SK-N-SH treated with all-trans-retinoic acid at 6 μM for 48 hours (cell line): ENCODE data around the gene KCNC4.

Source experiments
- ATAC-seq: fragments of 200-7000 bp; cut with Tn5 transposase; 3 replicates; pipeline ENCODE4 v1.9.1; 2020; ENCODE audit warnings: mild to moderate bottlenecking, moderate library complexity
- ARNTL ChIP-seq: fragments of 450-650 bp; formaldehyde crosslinking; IDR thresholded peaks from 2 replicates; pipeline ENCODE4 v1.5.0; 2020; ENCODE audit warnings: low read depth, mild to moderate bottlenecking, moderate library complexity, borderline replicate concordance
- BACH2 ChIP-seq: fragments of 250-450 bp; sonication (Bioruptor Pico); IDR thresholded peaks from 2 replicates; pipeline ENCODE4 v1.9.0; 2021; ENCODE audit warnings: mild to moderate bottlenecking, borderline replicate concordance
- CREB5 ChIP-seq: fragments of 250-450 bp; sonication (Bioruptor Pico); IDR thresholded peaks from 2 replicates; pipeline ENCODE4 v1.5.1; 2020; ENCODE audit warnings: low read depth, mild to moderate bottlenecking, moderate library complexity
- CSDC2 ChIP-seq: fragments of 250-450 bp; sonication (Bioruptor Pico); IDR thresholded peaks from 2 replicates; pipeline ENCODE4 v1.5.0; 2020; ENCODE audit warnings: mild to moderate bottlenecking, moderate library complexity
- CSRNP3 ChIP-seq: fragments of 250-450 bp; sonication (Bioruptor Pico); IDR thresholded peaks from 2 replicates; pipeline ENCODE4 v1.5.1; 2021; ENCODE audit warnings: mild to moderate bottlenecking, moderate library complexity
- ESRRG ChIP-seq: fragments of 250-450 bp; sonication (Bioruptor Pico); IDR thresholded peaks from 2 replicates; pipeline ENCODE4 v1.6.1; 2021; ENCODE audit warnings: mild to moderate bottlenecking
- GLIS3 ChIP-seq: fragments of 250-450 bp; sonication (Bioruptor Pico); IDR thresholded peaks from 2 replicates; pipeline ENCODE4 v1.5.0; 2020; ENCODE audit warnings: mild to moderate bottlenecking, moderate library complexity
- ISL1 ChIP-seq: fragments of 250-450 bp; sonication (Bioruptor Pico); IDR thresholded peaks from 2 replicates; pipeline ENCODE4 v2.1.2; 2022; ENCODE audit warnings: mild to moderate bottlenecking, moderate library complexity
- OSR1 ChIP-seq: fragments of 250-450 bp; sonication (Bioruptor Pico); IDR thresholded peaks from 2 replicates; pipeline ENCODE4 v1.8.0; 2022; ENCODE audit warnings: moderate library complexity, mild to moderate bottlenecking, inconsistent platforms
- PATZ1 ChIP-seq: fragments of 250-450 bp; sonication (Bioruptor Pico); IDR thresholded peaks from 2 replicates; pipeline ENCODE4 v1.8.0; 2020; ENCODE audit warnings: mild to moderate bottlenecking, moderate library complexity, borderline replicate concordance
- PPARA ChIP-seq: fragments of 250-450 bp; sonication (Bioruptor Pico); IDR thresholded peaks from 2 replicates; pipeline ENCODE4 v1.5.0; 2020; ENCODE audit warnings: mild to moderate bottlenecking, borderline replicate concordance
- RARB ChIP-seq: fragments of 250-450 bp; sonication (Bioruptor Pico); IDR thresholded peaks from 2 replicates; pipeline ENCODE4 v1.8.0; 2021; ENCODE audit warnings: mild to moderate bottlenecking, moderate library complexity
- SNAI2 ChIP-seq: fragments of 250-450 bp; sonication (Bioruptor Pico); IDR thresholded peaks from 2 replicates; pipeline ENCODE4 v1.5.0; 2020; ENCODE audit warnings: mild to moderate bottlenecking, moderate library complexity
- TCF4 ChIP-seq: fragments of 250-450 bp; sonication (Bioruptor Pico); IDR thresholded peaks from 2 replicates; pipeline ENCODE4 v1.8.0; 2021; ENCODE audit warnings: mild to moderate bottlenecking, moderate library complexity, borderline replicate concordance
- TOX ChIP-seq: fragments of 250-450 bp; sonication (Bioruptor Pico); IDR thresholded peaks from 2 replicates; pipeline ENCODE4 v1.8.0; 2021; ENCODE audit warnings: mild to moderate bottlenecking, moderate library complexity, borderline replicate concordance
- TSHZ2 ChIP-seq: fragments of 250-450 bp; sonication (Bioruptor Pico); IDR thresholded peaks from 2 replicates; pipeline ENCODE4 v1.5.0; 2020; ENCODE audit warnings: mild to moderate bottlenecking, moderate library complexity
- ZC3H10 ChIP-seq: fragments of 250-450 bp; sonication (Bioruptor Pico); IDR thresholded peaks from 2 replicates; pipeline ENCODE4 v1.5.1; 2021; ENCODE audit warnings: mild to moderate bottlenecking, moderate library complexity
- ZFP3 ChIP-seq: fragments of 250-450 bp; sonication (Bioruptor Pico); IDR thresholded peaks from 2 replicates; pipeline ENCODE4 v1.5.0; 2020; ENCODE audit warnings: mild to moderate bottlenecking, moderate library complexity
- ZFP30 ChIP-seq: fragments of 450-650 bp; formaldehyde crosslinking; IDR thresholded peaks from 2 replicates; pipeline ENCODE4 v1.5.0; 2022; ENCODE audit warnings: mild to moderate bottlenecking, moderate library complexity
- ZNF565 ChIP-seq: fragments of 450-650 bp; formaldehyde crosslinking; conservative IDR thresholded peaks from 2 replicates; pipeline ENCODE4 v1.5.0; 2020; ENCODE audit warnings: low read depth, mild to moderate bottlenecking, moderate library complexity
- ZNF70 ChIP-seq: fragments of 450-650 bp; formaldehyde crosslinking; IDR thresholded peaks from 2 replicates; pipeline ENCODE4 v1.5.0; 2020; ENCODE audit warnings: mild to moderate bottlenecking, moderate library complexity
- ZNF8 ChIP-seq: fragments of 450-650 bp; formaldehyde crosslinking; IDR thresholded peaks from 2 replicates; pipeline ENCODE4 v1.5.0; 2020; ENCODE audit warnings: mild to moderate bottlenecking, moderate library complexity

The KCNC4 gene

GRCh38 chr1:110186558-110186957 lies 23.6 kb upstream of the KCNC4 start:
- TF ChIP-seq ZNF565 (CRISPR knock-in tag) (no peak), CREB5 (CRISPR knock-in tag) (no peak), TSHZ2 (CRISPR knock-in tag) (no peak), ARNTL (CRISPR knock-in tag) (no peak), ZFP3 (CRISPR knock-in tag) (no peak), GLIS3 (CRISPR knock-in tag) (no peak), PPARA (no peak), TCF4 (no peak), ZNF8 (CRISPR knock-in tag) (no peak)
- TF ChIP-seq, all 23 proteins: peak for 0
- no peak for ATAC-seq

GRCh38 chr1:110187139-110187890 lies 22.8 kb upstream of the KCNC4 start:
- TF ChIP-seq GLIS3 (CRISPR knock-in tag), result no peak
- no peak for TF ChIP-seq ZFP30 (CRISPR knock-in tag)
- TF ChIP-seq ZNF70 (CRISPR knock-in tag), result no peak
- TF ChIP-seq ESRRG (CRISPR knock-in tag), result no peak
- no peak for TF ChIP-seq ZNF8 (CRISPR knock-in tag)
- no peak for TF ChIP-seq SNAI2 (CRISPR knock-in tag)
- TF ChIP-seq CSDC2 (CRISPR knock-in tag), result no peak
- no peak for TF ChIP-seq RARB (CRISPR knock-in tag)
- no peak for TF ChIP-seq TOX (CRISPR knock-in tag)
- TF ChIP-seq TSHZ2 (CRISPR knock-in tag), result no peak
- no peak for TF ChIP-seq ZFP3 (CRISPR knock-in tag)
- TF ChIP-seq TCF4, result no peak
- no peak for TF ChIP-seq ISL1 (CRISPR knock-in tag)
- TF ChIP-seq ZC3H10, result no peak
- TF ChIP-seq ZNF565 (CRISPR knock-in tag), result no peak
- TF ChIP-seq BACH2 (CRISPR knock-in tag), result no peak
- TF ChIP-seq CSRNP3 (CRISPR knock-in tag), result no peak
- no peak for TF ChIP-seq OSR1 (CRISPR knock-in tag)

GRCh38 chr1:110188035-110188618 lies 22.0 kb upstream of the KCNC4 start:
- ATAC-seq, result peak; percentile 41
- no peak for TF ChIP-seq ZNF565 (CRISPR knock-in tag)
- no peak for TF ChIP-seq SNAI2 (CRISPR knock-in tag)
- no peak for TF ChIP-seq RARB (CRISPR knock-in tag)
- TF ChIP-seq ISL1 (CRISPR knock-in tag), result no peak
- no peak for TF ChIP-seq TOX (CRISPR knock-in tag)
- TF ChIP-seq ESRRG (CRISPR knock-in tag), result no peak
- TF ChIP-seq PATZ1 (CRISPR knock-in tag), result no peak
- TF ChIP-seq ZNF8 (CRISPR knock-in tag), result no peak
- no peak for TF ChIP-seq BACH2 (CRISPR knock-in tag)
- peak; percentile 93 for TF ChIP-seq TCF4
- TF ChIP-seq CSRNP3 (CRISPR knock-in tag), result no peak
- 0 out of 2 replicates have a peak, but pooled peaks have one; percentile 1 for TF ChIP-seq PPARA
- no peak for TF ChIP-seq ARNTL (CRISPR knock-in tag)

More at GRCh38 chr1:110187139-110187890, 22.8 kb upstream of the KCNC4 start:
- peak; percentile 71 for ATAC-seq
